Peyer's patch (tissue), 4 donors: ENCODE data around the gene PDCD2L. TPM values are rescaled to one million over a fixed set of nuclear protein-coding genes. Genes with fewer than 3 reads are reported as not detected.

Source experiments
- DNase-seq, 3 donors: peaks; one replicate each; pipeline ENCODE4 v3.0.0-alpha.2; 2017 to 2019
- H3K27ac ChIP-seq, 4 donors: fragments of 200-600 bp; sonication (generic); one replicate each; pipeline ENCODE4 v1.5.1; 2016 to 2019
- H3K27me3 ChIP-seq, 2 donors: fragments of 200-600 bp; sonication (generic); one replicate each; pipeline ENCODE4 v1.5.1; 2019
- H3K36me3 ChIP-seq, 3 donors: fragments of 200-600 bp; sonication (generic); one replicate each; pipeline ENCODE4 v1.5.1; 2016 to 2019
- H3K4me1 ChIP-seq, 4 donors: fragments of 200-600 bp; sonication (generic); one replicate each; pipeline ENCODE4 v1.5.1; 2016 to 2019
- H3K4me3 ChIP-seq, 4 donors: fragments of 200-600 bp; sonication (generic); 1 replicate in 3 of 4; 2 replicates in 1 of 4; pipeline ENCODE4 v1.5.1; 2016 to 2019; ENCODE audit warnings: mild to moderate bottlenecking in 1 of 4
- H3K9me3 ChIP-seq, 4 donors: fragments of 200-600 bp; sonication (generic); one replicate each; pipeline ENCODE4 v1.5.1; 2016 to 2019; ENCODE audit warnings: mild to moderate bottlenecking in 1 of 4
- POLR2A ChIP-seq, 2 donors: fragments of 450-650 bp; IDR thresholded peaks; one replicate each; pipeline ENCODE4 v1.5.1; 2017; ENCODE audit warnings: antibody characterized with exemption in 2 of 2, mild to moderate bottlenecking in 2 of 2, moderate library complexity in 2 of 2
- total RNA-seq, 4 donors: library from RNA; depleted of rRNA; stranded (reverse); fragments of >200 nt; gene quantifications; one replicate each; pipeline ENCODE4 v1.1.0, GENCODE V29; 2016
- TF ChIP-seq, protein P1 (sequence below), 6 experiments: fragments of 450-650 bp in 4 of 6; fragments of 200-600 bp in 2 of 6; sonication (generic) in 1 of 6; IDR thresholded peaks; one replicate each; pipeline ENCODE4 v1.5.1; 2017 to 2019; ENCODE audit warnings: antibody characterized with exemption in 6 of 6, mild to moderate bottlenecking in 3 of 6, moderate library complexity in 1 of 6

The PDCD2L gene
- total RNA-seq, 4 donors from 2014 or later: 8.6 to 14.0 (median 10.3) TPM

DNA sequence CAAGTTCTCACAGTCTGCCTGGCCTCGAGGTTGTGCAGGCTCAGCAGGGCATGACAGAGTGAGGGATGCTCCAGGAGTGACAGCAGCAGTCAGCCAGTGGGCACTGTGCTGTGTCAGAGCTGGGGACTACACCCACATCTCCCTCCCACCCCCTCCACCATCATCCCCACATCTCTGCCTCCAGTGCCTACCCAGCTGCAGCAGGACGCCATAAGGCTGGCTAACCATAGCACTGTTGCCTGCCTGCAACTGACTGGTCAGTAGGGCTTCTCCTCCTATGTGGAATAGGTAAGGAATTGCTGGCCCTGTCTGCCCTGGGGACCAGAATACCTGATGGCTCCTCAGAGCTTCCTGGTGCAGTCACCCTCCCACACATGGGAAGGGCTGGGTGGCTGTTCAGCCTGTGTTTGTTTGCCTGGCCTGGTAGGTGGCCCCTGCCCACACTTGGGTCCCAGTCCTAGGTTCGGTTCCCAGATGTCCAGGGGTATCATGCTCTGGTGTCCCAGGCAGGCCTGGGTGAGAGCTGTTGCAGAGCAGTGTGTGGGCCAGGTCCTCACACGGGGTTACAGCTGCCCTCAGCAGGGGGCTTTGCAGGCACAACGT, 23.5 kb upstream of the PDCD2L start:
- no peak for DNase-seq
- Histone ChIP-seq H3K36me3 (peaks cover 0 to 95% (median 5%) of the 10 kb centered on the region in 3 donors), H3K4me3 (no peak overlapping the region)

DNA sequence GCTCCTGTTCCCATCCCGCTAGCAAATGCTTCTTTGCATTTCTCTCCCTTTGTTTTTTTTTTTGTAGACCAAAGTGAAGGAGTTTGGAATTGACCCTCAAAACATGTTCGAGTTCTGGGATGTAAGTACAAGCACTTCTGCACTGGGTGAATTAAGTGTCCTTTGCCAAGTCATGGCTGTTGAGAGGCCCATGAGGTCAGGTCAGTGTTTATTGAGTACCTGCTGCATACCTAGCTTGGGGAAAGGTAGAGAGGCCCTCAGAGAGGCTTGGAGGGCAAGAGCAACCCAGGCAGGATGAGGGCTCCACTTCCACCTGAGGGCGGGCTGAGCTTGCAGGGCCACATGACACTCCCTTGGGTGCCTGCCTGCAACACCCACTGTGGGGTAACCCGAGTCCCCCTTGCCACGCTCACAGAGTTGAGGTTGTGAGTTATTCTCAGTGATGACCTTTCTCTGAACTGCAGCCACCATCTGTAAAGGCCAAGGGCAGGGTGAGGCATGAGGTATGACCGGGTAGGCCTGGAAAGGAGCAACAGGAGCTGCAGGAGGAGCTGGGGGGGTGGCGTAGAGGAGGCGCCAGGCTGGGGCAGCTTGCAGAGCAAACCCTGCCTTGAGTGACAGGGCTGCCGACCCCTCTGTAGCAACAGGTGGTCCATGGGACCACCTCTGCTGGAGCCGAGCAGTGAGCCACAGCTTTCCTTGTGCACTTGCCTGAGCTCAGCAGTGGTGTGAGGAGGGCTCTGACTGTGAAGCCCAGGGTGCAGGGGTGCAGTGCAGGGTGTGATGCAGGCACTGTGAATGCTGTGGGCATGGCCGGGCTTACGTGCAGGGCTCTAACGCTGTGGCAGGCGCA, 22.6 kb upstream of the PDCD2L start:
- Histone ChIP-seq H3K27ac (no peak overlapping the region), H3K4me1 (no peaks in the 10 kb centered on the region), H3K36me3 (peaks cover 0 to 95% (median 5%) of the 10 kb centered on the region in 3 donors), H3K9me3 (no peaks in the 10 kb centered on the region), H3K4me3 (no peak overlapping the region), H3K27me3 (no peaks in the 10 kb centered on the region)
- no peak for TF ChIP-seq POLR2A (IDR thresholded peaks at IDR 0.05)
- TF ChIP-seq, protein P1, sequence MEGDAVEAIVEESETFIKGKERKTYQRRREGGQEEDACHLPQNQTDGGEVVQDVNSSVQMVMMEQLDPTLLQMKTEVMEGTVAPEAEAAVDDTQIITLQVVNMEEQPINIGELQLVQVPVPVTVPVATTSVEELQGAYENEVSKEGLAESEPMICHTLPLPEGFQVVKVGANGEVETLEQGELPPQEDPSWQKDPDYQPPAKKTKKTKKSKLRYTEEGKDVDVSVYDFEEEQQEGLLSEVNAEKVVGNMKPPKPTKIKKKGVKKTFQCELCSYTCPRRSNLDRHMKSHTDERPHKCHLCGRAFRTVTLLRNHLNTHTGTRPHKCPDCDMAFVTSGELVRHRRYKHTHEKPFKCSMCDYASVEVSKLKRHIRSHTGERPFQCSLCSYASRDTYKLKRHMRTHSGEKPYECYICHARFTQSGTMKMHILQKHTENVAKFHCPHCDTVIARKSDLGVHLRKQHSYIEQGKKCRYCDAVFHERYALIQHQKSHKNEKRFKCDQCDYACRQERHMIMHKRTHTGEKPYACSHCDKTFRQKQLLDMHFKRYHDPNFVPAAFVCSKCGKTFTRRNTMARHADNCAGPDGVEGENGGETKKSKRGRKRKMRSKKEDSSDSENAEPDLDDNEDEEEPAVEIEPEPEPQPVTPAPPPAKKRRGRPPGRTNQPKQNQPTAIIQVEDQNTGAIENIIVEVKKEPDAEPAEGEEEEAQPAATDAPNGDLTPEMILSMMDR (IDR thresholded peaks at IDR 0.05): no peak
- DNase-seq: no peak

More for the DNA sequence above, 23.5 kb upstream of the PDCD2L start:
- TF ChIP-seq POLR2A (IDR thresholded peaks at IDR 0.05): no peak
- TF ChIP-seq, protein P1 (IDR thresholded peaks at IDR 0.05): no peak
- H3K9me3 ChIP-seq: no peaks in the 10 kb centered on the region
- H3K27me3 ChIP-seq: no peaks in the 10 kb centered on the region
- no peak overlapping the region for H3K27ac ChIP-seq
- H3K4me1 ChIP-seq: no peaks in the 10 kb centered on the region

DNA sequence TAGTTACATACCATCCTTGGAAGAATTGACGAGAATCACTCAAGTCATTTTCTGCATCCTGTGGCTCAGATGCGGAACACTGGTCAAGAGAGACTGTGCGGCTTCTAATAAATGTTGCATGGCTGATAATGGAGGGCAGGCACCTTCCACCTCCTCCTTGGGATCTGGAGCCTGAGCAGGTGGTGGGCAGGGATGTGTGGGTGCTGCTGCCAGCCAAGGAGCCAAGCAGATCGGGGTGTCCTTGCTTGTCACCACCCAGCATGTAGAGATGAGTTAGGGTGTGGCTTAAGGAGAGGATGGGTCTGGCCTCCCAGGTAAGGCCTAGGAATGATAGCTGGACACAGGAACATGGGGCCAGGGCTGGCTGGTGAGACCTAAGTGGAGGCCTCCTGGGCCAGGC, 21.7 kb upstream of the PDCD2L start:
- H3K27me3 ChIP-seq: no peaks in the 10 kb centered on the region
- H3K9me3 ChIP-seq: no peaks in the 10 kb centered on the region
- no peak overlapping the region for H3K27ac ChIP-seq
- no peak for DNase-seq
- H3K36me3 ChIP-seq: peaks cover 0 to 97% (median 5%) of the 10 kb centered on the region in 3 donors
- TF ChIP-seq POLR2A (IDR thresholded peaks at IDR 0.05): no peak
- TF ChIP-seq, protein P1 (IDR thresholded peaks at IDR 0.05): no peak
- H3K4me3 ChIP-seq: no peak overlapping the region
- no peaks in the 10 kb centered on the region for H3K4me1 ChIP-seq

DNA sequence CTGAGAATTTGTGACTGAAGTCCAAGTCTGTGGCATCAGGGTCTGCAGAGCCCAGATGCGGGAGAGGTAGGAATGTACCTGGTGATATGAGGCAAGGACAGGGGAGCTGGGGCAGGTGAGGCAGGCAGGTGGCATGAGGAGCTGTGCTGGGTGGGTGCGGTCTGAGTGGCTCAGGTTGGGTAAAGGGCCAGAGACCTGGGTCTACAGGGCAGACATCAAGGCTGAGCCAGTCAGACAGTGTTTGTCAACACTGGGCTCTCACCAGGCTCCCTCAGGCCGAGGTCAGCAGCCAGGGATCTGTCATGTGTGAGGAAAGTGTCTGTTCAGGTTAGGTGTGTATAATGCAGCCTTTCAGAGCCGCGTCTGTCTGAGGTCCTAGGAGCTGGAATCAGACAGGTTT, 20.6 kb upstream of the PDCD2L start:
- Histone ChIP-seq H3K9me3 (no peaks in the 10 kb centered on the region), H3K36me3 (peaks cover 0 to 97% (median 5%) of the 10 kb centered on the region in 3 donors), H3K27ac (no peak overlapping the region), H3K27me3 (no peaks in the 10 kb centered on the region), H3K4me3 (no peak overlapping the region), H3K4me1 (no peaks in the 10 kb centered on the region)
- TF ChIP-seq, protein P1 (IDR thresholded peaks at IDR 0.05): no peak
- TF ChIP-seq POLR2A (IDR thresholded peaks at IDR 0.05): no peak
- DNase-seq: no peak

DNA sequence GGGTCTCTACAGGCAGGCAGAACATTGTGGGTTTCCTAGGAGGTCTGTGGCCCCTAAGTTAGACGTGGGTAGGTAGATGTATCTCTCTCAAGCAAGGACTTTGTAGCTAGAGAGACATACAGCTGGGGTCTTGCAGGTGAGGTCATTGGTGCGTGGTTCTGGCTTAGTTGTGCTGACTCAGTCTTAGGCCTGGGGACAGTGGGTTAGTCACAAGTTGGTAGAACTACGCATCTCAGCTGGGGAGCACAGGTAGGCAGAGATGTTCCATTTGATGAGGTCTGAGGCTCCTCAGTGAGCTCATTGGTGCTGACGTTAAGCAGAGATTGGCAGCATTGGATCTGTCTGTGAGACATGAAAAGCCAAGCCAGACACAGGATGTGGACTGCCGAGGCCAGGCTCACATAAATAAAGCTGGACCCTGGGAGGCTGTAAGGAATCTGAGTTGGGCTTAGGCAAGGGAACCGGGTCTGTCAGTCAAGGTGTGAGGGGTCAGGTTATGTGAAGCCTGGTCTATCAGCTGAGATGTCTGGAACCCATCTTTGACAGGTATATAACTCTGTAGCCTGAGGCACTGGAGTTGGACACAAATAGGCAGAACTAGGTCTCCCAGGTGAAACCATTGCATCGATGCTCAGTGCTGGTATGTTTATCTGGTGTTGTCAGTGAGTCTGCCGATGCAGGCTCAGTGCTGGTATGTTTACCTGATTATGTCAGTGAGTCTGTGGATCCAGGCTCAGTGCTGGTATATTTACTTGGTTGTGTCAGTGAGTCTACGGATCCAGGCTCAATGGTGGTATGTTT, 17.4 kb upstream of the PDCD2L start:
- Histone ChIP-seq H3K9me3 (no peaks in the 10 kb centered on the region), H3K4me3 (no peak overlapping the region), H3K27ac (no peak overlapping the region), H3K27me3 (no peaks in the 10 kb centered on the region), H3K4me1 (no peaks in the 10 kb centered on the region), H3K36me3 (peaks cover 0 to 96% (median 5%) of the 10 kb centered on the region in 3 donors)
- TF ChIP-seq POLR2A (IDR thresholded peaks at IDR 0.05): no peak
- TF ChIP-seq, protein P1 (IDR thresholded peaks at IDR 0.05): no peak
- DNase-seq: no peak
